Activated effector memory CD4-positive, alpha-beta T cell treated with Interleukin-2 at 50 U/mL for 16 hours (primary cell): Measurements from ENCODE around the gene C6orf47.
"Not testable (repeated sequence)": the region's sequence is repeated elsewhere in the genome, so short reads cannot be mapped to it uniquely, and the experiment has no call there.

Experiments used
- DNase-seq: peaks from one replicate; pipeline ENCODE4 v3.0.0-alpha.2; 2020

The C6orf47 gene, protein sequence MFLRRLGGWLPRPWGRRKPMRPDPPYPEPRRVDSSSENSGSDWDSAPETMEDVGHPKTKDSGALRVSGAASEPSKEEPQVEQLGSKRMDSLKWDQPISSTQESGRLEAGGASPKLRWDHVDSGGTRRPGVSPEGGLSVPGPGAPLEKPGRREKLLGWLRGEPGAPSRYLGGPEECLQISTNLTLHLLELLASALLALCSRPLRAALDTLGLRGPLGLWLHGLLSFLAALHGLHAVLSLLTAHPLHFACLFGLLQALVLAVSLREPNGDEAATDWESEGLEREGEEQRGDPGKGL

DNA sequence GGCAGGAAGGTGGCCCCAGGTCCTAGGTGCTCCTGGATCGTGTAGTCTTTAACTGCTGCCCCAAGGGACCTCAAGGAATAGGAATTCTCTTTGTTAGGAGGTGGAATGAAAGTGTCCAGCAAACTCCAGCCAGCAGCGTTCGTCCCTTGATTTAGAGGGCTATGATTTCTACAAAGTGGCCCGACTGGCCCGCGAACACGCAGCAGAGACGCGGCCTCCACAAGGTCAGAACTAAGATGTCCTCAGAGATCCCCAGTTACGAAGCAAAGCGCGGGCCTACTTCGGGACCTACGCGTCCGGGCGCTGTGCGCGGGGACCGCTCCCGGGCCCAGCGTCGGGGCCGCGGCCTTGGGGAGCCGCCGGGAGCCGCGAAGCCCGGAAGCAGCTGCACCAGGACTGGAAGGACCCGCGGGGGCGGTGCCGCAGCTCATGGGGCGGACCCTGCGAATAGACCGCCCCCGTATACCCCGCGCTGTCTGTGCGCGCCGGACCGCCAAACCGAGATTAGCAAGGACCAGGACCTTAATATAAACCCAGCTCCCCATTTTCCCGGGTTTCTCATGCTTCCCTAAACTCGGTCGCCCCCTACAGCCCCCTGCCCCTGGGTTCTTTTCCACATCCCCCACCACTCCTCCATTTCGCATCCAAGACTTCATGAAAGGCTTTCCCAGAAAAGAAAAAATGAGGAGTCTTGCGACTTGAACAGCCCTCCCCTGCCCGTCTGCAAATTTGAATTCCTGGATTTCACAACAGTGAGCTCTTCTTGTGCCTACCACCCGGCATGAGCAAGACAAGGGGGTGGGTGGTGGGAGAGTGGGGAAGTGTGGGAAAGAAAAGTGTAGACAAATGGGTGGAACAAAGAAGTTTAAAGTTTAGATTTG is at the start of gene C6orf47:
TSS of gene C6orf47 (minus strand) at position 398 of the 881 bp plus-strand sequence. CDS start 831 bp downstream, outside the sequence.
- peak; percentile 62 for DNase-seq

DNA sequence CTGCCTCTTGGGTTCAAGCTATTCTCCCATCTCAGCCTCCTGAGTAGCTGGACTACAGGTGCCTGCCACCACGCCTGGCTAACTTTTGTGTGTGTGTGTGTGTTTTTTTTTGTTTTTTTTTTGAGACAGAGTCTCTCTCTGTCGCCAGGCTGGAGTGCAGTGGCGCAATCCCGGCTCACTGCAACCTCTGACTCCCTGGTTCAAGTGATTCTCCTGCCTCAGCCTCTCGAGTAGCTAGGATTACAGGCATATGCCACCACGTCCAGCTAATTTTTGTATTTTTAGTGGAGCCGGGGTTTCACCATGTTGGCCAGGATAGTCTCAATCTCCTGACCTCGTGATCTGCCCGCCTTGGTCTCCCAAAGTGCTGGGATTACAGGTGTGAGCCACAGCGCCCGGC is 48.6 kb upstream of the C6orf47 start:
- not testable (repeated sequence) for DNase-seq

DNA sequence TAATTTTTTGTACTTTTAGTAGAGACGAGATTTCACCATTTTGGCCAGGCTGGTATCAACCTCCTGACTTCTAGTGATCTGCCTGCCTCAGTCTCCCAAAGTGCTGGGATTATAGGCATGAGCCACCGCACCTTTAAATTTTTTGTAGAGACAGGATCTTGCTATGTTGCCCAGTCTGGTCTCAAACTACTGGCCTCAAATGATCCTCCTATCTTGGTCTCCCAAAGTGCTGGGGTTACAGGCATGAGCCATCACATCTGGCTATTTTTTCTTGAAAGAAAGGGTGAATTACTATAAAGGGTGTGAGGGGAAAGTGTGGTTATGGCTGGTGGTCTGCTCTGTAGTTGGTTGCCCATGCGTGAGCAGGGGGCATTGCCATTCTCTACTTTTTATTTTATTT is 47.6 kb upstream of the C6orf47 start:
- DNase-seq, result no peak

DNA sequence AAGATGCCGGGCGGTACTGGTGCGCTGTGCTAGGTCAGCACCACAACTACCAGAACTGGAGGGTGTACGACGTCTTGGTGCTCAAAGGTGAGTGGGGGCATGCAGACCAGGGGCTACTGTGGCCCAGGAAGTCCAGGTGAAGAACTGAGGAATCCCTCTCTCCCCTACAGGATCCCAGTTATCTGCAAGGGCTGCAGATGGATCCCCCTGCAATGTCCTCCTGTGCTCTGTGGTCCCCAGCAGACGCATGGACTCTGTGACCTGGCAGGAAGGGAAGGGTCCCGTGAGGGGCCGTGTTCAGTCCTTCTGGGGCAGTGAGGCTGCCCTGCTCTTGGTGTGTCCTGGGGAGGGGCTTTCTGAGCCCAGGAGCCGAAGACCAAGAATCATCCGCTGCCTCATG is 47.1 kb upstream of the C6orf47 start:
- no peak for DNase-seq

DNA sequence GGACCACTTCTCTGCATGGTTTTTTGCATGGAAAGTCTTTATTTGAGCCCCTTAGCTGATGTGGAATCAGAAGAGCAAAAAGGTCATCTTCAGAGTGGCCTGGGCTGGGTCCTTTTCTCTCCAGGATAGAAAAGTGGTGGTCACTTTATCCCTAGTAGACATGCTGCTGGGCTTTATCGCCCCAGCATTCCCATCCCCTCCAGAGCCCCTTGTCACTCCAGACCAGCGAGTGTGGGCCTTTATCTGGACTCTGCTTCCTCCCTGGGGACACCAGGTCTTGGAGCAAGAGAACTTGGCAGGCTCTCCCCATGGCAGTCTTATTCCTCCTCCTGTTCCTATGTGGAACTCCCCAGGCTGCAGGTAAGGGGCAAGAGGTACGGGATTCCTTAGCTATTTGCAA is 46.0 kb upstream of the C6orf47 start, which contains the start of gene LY6G6F:
TSS of gene LY6G6F (plus strand) at position 268 of the 400 bp plus-strand sequence. CDS start at position 309, 41 bp downstream.
- no peak for DNase-seq

DNA sequence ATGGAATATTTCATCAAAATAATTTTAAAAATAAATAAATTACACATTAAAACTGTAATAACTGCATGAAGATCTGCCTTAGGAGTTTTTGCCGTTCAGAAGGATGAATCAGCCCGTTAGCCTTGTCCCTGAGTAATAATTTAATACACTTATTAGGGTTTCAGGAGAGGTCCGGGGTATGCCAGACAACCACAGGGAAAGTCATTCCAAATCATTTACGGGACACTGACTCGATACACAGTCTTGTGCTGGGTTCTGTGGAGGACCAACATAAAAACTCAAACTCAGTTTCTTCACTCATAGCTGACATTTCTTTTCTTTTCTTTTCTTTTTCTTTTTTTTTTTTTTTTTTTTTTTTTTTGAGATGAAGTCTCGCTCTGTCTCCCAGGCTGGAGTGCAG is 45.4 kb upstream of the C6orf47 start:
- no peak for DNase-seq

DNA sequence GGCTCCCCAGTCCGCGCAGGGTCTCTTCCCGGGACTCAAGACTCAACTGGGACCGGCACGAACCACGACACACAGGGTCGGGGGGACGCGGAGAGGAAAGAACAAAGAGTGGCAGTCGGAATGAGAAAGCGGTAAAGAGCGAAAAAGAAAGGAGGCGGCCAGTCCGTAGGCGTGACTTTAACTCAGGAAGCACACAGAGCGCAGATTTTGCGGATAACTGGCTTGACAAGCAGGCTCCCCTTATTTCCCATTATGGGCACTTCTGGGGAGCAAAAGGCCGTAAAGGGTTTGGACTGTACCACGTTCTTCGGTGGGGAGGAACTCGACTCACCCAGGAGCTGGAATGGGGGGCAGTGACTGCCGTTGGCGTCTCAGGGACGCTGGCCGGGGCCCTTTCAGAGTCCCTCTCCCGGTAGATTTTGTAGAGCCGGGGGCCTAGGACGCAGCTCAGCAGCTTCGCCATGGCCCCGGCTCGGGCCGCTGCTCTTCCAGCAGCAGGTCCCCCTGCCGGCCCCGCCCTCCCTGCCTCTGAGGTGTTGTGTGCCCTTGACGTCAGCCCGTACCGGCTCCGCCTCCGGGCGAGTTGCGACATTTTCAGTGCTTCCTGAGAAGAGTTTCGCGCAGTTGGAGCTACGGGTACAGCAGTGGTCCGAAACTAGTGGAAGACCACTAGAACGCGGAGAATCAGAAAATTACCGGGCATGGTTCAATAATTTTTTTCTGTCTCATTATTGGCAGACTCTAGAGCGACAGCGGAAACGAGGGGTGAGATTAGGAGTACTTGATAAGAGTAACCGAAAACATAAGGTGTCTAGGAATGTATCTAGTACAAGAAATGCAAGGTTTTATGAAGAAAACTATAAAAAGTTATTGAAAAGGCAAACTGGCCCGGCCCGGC is 42.5 kb upstream of the C6orf47 start, which contains the start of gene ABHD16A:
TSS of gene ABHD16A (minus strand) at position 506 of the 898 bp plus-strand sequence. CDS start at position 463, 43 bp downstream.
- DNase-seq, result peak; percentile 95

DNA sequence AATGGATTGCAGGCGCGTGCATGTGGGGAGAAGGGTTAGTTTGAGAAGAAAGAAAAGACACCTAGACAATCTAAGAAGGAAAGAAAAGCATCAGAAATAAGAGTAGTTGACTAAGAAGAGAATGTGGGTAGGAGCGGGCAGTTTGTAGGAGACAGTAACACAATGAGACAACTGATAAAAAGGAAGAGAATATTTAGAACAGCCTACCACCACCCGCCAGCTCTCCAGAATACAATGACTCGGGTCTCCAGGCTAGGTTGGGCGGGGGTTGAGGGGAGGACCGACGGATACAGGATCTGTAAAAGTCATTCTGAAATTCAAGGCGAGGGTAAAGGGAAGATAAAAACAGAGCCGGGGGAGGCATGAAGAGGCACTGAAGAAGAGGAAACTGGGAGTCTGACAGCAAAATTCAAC is 41.8 kb upstream of the C6orf47 start:
- no peak for DNase-seq

DNA sequence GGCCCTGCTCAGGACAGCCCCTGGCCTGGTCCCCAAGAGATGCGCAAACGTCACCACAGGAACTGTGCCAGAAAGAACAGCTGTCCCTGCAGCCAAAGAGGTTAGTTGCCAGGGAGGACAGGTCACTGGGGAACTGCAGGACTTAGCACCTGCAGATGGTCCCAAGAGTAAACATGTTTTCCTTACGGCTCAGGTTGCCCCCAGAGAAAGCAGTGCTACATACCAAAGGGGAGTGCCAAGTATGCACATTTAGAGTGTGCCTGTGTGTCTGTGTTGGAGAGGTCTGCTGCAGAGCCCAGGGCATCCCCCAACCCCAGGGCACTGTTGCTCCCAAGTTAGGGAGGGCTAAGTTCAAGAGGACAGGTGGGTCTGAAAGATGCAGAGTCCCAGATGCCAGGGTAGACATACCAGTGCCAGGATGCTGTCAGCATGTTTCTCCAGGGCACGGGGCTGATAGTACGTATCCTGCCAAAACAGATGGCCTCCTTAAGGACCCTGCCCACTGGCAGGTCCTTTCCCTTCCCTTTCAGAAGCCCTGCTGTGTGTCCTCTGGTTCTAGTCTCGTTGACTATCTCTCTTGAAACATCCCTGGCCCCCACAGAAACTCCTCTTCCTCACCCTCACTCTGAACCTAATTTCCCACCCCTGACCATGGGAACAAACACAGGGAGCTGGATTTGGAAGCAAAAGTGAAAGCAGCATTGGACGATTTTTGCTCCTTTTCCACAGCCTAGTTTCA is 41.3 kb upstream of the C6orf47 start:
- DNase-seq, result no peak

DNA sequence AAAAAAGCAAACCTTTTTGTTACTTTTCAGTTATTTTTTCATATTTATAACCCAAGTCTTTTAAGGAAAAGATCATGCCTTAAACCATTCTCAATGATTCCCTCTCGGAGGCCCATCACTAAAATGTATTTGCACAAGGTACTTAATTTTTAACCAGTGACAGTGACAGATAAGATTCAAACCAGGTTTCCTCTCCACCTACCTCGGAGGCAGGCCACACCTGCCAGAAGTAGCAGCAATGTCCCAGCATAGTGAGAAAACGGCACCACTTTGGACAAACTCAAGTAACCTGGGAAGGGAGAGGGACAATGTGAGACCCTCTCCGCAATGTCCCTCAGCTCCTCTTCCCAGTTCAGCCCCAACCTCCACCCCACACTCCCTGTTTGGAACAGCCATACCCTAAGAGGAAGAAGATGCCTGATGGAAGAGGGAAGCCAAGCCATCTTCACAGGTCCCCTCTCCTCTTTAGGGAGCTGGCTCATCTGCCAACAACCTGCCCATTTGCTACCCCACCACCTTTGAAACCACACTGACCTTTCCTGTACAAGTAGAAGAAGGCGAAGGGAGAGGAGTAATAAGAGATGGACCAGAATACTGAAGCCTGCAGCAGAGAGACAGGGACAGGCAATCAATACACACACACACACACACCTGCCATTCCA is 40.3 kb upstream of the C6orf47 start:
- no peak for DNase-seq

DNA sequence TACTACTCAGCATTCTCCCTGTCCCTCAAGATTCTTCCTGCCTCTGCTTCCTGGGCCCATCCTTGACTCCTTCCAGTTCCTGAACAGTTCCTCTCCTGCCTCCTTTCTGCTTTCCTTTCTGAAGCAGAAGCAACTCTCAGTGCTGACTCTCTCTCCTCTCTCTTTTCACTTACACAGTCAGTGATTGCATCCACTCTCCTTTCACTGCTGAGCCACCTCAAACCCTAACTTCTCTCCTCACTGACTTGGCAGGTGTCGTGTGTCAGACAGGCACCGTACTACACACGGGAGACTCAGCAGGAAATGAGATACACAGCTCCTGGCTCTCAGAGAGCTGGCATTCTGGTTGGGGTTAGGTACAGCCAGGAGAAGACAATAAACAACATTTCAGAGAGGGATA is 37.0 kb upstream of the C6orf47 start:
- DNase-seq, result no peak

DNA sequence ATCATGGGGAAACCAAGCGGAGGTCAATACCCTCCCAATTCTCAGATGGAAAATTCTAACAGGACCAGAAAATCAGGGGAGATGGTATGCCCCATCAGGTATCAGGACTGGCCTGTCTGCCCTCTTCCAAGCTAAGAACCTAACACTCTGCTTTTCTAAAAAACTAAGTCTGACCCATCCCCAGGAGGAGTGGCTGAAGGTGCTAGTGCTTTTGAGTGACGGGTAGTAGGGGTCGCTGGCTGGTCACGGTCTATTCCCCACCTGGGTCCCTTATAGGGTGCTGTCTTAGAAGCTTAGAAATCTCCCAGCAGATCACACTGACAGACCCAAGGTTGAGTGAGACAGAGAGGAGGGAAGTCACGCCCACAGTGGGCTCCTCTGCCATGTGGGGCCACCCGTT is 33.0 kb upstream of the C6orf47 start:
- no peak for DNase-seq

DNA sequence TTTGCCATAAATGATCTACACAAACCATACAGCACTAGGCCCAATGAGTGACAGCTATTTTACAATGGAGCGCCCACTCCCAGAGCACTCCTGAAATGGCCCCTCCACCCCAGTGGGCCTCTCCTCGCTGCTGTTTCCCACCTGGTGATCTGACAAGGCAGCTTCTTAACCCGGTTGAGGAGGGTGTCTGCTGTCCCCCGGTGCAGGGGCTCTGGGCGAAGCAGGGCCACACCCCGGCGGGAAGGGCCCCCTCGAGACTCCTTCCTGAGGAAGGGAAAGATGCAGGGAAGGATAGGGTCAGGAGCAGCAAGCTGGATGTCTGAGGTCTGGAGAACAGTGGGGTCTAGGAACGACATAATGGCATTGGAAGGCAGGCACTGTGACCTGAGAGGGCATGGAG is 32.3 kb upstream of the C6orf47 start:
- no peak for DNase-seq

DNA sequence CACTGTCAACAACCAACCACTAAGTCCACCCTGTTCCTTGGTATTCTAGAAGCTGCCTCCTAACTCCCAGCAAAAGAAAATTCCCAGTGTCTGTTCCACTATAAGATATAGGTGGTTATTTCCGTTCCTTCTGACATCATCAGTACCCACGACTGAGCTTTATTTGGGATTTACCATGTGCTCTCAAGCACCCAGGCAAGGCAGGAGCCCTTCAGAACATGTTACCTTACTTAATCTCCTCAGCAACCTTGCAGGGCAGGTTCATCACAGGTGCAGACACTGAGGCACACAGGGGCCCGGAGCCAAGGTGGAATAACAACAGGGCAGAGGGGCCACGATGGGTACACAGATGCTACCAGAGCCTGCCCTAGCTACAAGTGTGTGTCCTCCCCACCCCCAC is 31.8 kb upstream of the C6orf47 start:
- no peak for DNase-seq

DNA sequence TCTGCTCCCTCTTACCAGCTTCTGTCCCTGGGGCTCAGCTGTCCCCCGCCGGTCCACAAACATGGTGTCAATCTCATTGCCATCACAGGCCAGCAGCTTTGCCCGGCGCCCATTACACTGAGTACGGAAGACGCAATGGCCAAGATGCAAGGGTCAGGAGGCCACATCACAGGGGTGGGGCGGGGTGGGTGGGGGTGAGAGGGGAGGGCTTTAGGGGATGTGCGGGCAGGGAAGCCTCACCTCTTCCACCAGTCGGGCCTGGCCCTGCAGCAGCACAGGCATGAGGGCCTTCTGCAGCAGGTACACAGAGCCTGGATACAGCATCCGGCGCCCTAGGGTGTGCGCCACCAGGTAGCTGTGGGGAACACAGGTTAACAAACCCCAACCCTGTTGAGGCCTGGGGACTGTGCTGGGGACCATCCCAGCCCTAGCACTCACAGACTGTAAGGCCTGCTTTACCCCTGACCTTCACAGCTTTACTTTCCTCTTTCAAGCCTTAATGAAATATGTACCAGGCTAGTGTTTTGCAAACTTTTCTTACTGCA is 31.1 kb upstream of the C6orf47 start:
- DNase-seq, result no peak

DNA sequence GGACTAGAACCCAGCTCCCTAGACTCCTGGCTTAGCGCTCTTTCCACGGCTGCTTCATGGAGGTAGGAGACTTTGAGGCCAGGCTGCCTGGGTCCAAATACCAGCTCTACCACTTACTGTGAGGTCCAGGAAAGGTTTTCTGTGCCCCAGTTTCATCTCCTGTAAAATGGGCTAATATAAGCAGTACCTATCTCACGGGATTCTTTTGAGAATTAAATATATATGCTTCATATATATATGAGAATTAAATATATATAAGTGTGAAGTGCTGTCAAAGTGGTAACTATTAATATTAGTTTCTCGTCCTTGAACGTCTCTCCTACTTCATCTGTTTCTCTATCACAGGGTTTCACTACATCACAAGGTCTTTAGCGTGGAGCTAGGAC is 30.5 kb upstream of the C6orf47 start:
- no peak for DNase-seq

DNA sequence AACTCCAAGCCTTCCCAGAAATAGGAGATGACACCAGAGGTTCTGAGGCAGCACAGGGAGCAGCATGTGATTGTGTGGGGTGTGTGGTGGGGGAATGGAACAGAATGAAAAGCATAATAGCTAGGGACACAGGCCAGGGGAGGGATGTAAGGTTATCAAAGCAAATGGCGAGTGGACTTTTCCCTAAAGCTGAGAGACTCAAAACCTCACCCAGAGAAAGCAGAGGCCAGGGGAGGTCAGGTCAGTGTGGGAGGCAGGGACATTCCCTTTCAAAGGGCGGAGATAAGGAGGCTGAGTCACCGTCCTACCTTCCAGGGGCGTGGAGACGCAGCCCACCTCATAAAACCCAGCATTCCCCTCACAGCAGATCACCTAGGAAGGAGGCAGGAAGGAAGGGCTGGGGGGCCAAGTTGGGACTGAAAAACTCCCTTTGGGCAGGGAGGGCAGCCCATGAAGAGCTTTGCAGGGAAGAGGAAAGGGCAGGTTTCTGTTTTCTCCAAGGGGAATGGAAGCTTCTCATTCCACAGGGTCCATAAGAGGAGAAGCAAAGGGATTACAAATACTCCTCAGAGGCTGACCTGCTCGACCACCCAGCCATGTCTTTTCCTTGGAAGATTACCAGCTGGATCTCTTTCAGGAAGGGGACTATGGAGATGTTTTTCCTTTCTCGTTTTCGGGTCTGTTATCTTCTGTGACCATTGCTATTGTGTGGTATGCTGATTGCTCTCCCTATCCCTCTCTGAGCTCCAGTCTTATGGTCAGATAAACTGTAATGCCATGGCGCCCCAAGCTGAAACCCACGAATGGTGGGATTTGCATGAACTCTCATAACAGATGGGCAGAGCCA is 29.9 kb upstream of the C6orf47 start:
- DNase-seq, result no peak

DNA sequence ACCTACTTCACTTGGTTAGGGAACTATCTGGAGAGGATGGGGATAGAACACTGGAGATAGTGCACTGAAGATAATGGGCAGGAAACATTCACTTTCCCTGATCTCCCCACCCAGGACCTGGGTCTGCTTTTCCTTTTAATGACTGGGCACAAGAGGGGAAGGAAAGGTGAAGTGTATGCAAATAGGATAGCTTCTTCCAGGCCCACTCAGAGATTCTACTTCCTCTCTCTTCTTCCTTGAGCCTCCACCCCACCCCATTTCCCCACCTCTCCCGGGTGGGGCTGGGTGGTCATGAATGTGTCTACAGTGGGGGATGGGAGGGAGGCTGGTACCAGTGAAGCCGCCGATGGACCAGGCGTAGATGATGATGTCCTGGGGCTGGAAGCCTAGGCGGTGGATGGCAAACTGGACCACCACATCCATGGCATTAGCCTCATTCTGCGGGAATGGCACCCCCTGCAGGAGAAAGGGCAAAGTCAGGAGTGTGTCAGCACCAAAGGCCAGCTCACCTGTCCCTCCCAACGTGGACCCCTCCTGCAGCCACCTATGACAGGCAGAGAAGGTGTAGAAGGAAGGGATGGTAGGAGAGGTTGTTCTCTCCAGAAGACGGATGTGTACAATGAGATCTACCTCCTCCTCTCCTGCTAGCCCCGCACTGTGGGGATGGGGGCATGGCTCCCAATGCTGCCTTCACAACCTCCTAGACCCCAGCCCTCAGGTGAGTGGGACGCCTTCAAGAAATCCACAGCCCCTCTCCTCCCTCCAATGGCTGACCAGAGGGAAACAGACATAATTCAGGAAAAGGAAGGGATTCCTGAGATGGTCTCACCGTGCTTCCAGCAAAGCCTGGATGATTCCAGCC is 28.9 kb upstream of the C6orf47 start:
- DNase-seq, result no peak
